Body of pancreas (tissue), 4 donors: ENCODE data around the gene TRERF1.

ENCODE experiments used
- CTCF ChIP-seq, 7 experiments: fragments of 450-650 bp in 4 of 7; fragments of 200-600 bp in 3 of 7; sonication (generic) in 3 of 7; IDR thresholded peaks; one replicate each; pipeline ENCODE4 v1.5.1; 2016 to 2019; ENCODE audit warnings: antibody characterized with exemption in 7 of 7
- POLR2A ChIP-seq, 3 donors: fragments of 450-650 bp; IDR thresholded peaks; one replicate each; pipeline ENCODE4 v1.6.1; 2016; ENCODE audit warnings: antibody characterized with exemption in 3 of 3, mild to moderate bottlenecking in 2 of 3

GRCh38 chr6:42344756-42345155 is 107.0 kb downstream of the TRERF1 start:
- TF ChIP-seq CTCF (IDR thresholded peaks at IDR 0.05) (no peak), POLR2A (IDR thresholded peaks at IDR 0.05) (no peak)
